ENCODE results near the gene DGKH. TPM values are rescaled to one million over a fixed set of nuclear protein-coding genes. Genes with fewer than 3 reads are reported as not detected.

DGKH gene
- total and polyA plus RNA-seq, 11 donors, result 1.8 to 13.1 (median 7.4) TPM

DNA sequence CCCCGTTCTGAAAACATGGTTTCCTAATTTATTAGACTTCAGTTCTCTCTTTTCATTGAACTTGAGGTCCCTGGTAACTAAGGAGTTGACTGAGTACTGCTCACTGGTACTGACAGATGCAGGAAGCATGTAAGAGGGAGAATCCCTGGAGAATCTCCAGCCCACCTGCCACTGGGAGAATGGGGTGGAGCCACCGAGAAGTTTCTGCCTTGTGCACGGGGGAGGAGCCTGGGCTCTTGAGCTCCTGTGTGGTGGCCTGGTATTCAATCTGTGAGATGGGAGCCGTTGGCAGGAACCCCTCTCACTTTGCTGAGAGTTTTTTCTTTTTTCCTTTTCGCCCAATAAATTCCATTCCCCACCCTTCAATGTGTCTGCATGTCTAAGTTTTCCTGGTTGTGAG lies 210.3 kb downstream of the DGKH start:
- Histone ChIP-seq H3K4me3 (no peak overlapping the region), H3K4me1 (peaks cover 0 to 5% (median 0%) of the 10 kb centered on the region in 12 donors), H3K36me3 (no peaks in the 10 kb centered on the region), H3K27me3 (no peaks in the 10 kb centered on the region), H3K27ac (no peak overlapping the region), H3K9me3 (no peaks in the 10 kb centered on the region)
- WGBS, 4 donors, result 75 to 81% (median 78%) methylated on average over 5 of the region's 5 CpGs
- DNase-seq (no peak), ATAC-seq (no peak)
- intact Hi-C loops (cut with DNase I), result no loop called here
- TF ChIP-seq POLR2A (IDR thresholded peaks at IDR 0.05), result no peak
- TF ChIP-seq, protein P1, sequence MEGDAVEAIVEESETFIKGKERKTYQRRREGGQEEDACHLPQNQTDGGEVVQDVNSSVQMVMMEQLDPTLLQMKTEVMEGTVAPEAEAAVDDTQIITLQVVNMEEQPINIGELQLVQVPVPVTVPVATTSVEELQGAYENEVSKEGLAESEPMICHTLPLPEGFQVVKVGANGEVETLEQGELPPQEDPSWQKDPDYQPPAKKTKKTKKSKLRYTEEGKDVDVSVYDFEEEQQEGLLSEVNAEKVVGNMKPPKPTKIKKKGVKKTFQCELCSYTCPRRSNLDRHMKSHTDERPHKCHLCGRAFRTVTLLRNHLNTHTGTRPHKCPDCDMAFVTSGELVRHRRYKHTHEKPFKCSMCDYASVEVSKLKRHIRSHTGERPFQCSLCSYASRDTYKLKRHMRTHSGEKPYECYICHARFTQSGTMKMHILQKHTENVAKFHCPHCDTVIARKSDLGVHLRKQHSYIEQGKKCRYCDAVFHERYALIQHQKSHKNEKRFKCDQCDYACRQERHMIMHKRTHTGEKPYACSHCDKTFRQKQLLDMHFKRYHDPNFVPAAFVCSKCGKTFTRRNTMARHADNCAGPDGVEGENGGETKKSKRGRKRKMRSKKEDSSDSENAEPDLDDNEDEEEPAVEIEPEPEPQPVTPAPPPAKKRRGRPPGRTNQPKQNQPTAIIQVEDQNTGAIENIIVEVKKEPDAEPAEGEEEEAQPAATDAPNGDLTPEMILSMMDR (IDR thresholded peaks at IDR 0.05), result no peak

DNA sequence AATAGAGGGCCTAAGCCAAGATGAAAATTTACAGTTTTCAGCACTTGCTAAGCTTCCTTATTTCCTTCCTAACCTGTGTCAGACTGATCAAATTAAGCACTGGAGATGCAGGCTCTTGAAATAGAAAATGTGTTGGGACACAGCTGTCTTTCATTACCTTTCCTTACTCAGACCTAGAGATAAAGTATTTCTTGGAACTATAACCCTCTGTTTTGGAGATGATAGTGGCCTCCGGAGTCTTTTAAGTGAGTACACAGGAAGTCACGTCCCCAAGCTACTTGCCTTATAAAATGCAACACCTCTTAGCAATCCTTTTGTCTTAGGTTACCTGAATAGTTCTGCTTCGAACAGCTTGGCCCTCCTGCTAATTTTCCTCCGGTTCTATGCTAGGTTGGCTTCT lies 211.1 kb downstream of the DGKH start:
- intact Hi-C loops (cut with DNase I), result no loop called here
- DNase-seq (no peak), ATAC-seq (no peak)
- Histone ChIP-seq H3K36me3 (no peaks in the 10 kb centered on the region), H3K9me3 (no peaks in the 10 kb centered on the region), H3K4me1 (peaks cover 0 to 5% (median 0%) of the 10 kb centered on the region in 12 donors), H3K27me3 (no peaks in the 10 kb centered on the region), H3K27ac (no peak overlapping the region), H3K4me3 (no peak overlapping the region)
- 81 to 84% (median 83%) methylated on average over 4 of the region's 4 CpGs for WGBS, 4 donors
- TF ChIP-seq POLR2A (IDR thresholded peaks at IDR 0.05), result no peak
- TF ChIP-seq, protein P1 (IDR thresholded peaks at IDR 0.05), result no peak

DNA sequence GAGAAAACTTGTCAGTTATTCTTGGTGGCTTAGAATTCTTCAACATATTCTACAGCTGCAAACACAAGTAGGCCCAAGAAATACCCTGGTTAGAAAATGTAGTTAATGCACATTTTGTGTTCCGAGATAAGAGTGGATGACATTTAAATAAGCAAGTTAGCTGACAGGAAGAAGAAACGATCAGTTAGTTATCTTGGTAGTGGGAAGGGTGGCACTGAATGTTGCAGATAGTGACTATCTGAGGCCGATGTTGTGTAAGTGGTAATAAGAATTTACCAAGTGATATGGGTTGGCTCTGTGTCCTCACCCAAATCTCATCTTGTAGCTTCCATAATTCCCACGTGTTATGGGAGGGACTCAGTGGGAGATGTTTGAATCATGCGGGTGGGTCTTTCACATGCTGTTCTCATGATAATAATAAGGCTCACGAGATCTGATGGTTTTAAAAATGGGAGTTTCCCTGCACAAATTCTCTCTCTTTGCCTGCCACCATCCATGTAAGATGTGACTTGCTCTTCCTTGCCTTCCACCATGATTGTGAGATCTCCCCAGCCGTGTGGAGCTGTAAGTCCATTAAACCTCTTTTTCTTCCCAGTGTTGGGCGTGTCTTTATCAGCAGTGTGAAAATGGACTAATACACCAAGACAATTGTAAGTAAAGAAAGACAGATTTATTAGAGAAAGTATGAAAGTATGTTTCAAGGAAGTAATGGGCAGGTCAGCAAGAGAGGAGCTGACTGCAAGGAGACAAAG lies 212.6 kb downstream of the DGKH start:
- Histone ChIP-seq H3K4me3 (no peak overlapping the region), H3K27me3 (no peaks in the 10 kb centered on the region), H3K27ac (no peak overlapping the region), H3K36me3 (no peaks in the 10 kb centered on the region), H3K9me3 (no peaks in the 10 kb centered on the region), H3K4me1 (no peaks in the 10 kb centered on the region)
- DNase-seq (no peak), ATAC-seq (no peak)
- WGBS, 4 donors, result 72 to 91% (median 81%) methylated on average over 8 of the region's 8 CpGs
- intact Hi-C loops (cut with DNase I), result no loop called here
- no peak for TF ChIP-seq POLR2A (IDR thresholded peaks at IDR 0.05)
- TF ChIP-seq, protein P1 (IDR thresholded peaks at IDR 0.05), result no peak

DNA sequence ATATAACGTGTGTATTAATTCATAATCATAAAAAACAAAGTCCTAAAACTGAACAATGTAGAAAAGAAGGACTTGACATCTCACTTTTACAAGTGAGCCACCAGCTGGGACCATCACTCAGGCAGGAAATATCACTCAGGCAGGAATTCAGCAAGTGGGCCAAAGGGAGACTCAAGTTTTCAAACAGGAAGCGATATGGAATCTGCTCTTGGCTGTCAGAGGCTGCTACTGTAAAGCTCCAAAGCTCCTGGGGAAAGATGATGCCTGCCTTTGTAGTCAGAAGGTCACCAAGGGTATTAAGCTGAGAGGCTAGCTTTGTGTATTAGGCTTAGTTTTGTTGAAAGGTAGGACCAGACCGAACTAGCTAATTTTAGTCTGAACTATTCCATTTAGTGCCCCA lies 218.0 kb downstream of the DGKH start:
- H3K9me3 ChIP-seq, result peaks cover 0 to 4% (median 0%) of the 10 kb centered on the region in 12 donors
- no peaks in the 10 kb centered on the region for H3K36me3 ChIP-seq
- no peak overlapping the region for H3K4me3 ChIP-seq
- TF ChIP-seq, protein P1 (IDR thresholded peaks at IDR 0.05), result no peak
- no peak for TF ChIP-seq POLR2A (IDR thresholded peaks at IDR 0.05)
- no peaks in the 10 kb centered on the region for H3K27me3 ChIP-seq
- peak overlapping the region in 7 of 12 donors; percentile 26 to 50 (median 35) for H3K27ac ChIP-seq
- ATAC-seq, result peak in 2 of 4 donors; percentile 44 to 62
- 33 to 42% (median 38%) methylated on average over 3 of the region's 3 CpGs for WGBS, 4 donors
- DNase-seq, result peak in 1 of 5 donors; percentile 16
- peaks cover 0 to 13% (median 10%) of the 10 kb centered on the region in 12 donors for H3K4me1 ChIP-seq
- intact Hi-C loops (cut with DNase I), result no loop called here
